HEK293 (cell line): ENCODE results near the gene FSTL5.

Experiments used
- CTCF ChIA-PET: fragments of 350-600 bp; formaldehyde crosslinking; extraction: SDS; loops from one replicate; lab custom pipeline; 2021; ENCODE audit warnings: antibody characterized with exemption; lab: Yijun Ruan, JAX
- POLR2A ChIA-PET: fragments of 300-600 bp; formaldehyde crosslinking; extraction: SDS; loops from one replicate; lab custom pipeline; 2020; ENCODE audit warnings: antibody characterized with exemption, inconsistent platforms; lab: Yijun Ruan, JAX
- H3K27ac ChIP-seq: fragments of 200-500 bp; sonication (Bioruptor generic); 2 replicates; pipeline ENCODE4 v1.5.1; 2014; ENCODE audit warnings: low read depth, low read length, control low read depth, inconsistent platforms; ENCODE audit errors: extremely low read depth
- H3K36me3 ChIP-seq, 2 experiments: fragments of 200-500 bp in 1 of 2; sonication (Bioruptor generic) in 1 of 2; 1 replicate in 1 of 2; 2 replicates in 1 of 2; pipeline ENCODE4 v1.5.1; 2014 to 2017; ENCODE audit warnings: inconsistent platforms in 2 of 2, low read length in 2 of 2; ENCODE audit not compliant: control insufficient read depth in 2 of 2, insufficient read depth in 1 of 2
- H3K4me1 ChIP-seq: fragments of 200-500 bp; sonication (Bioruptor generic); 2 replicates; pipeline ENCODE4 v1.5.1; 2014; ENCODE audit warnings: mild to moderate bottlenecking, low read length, inconsistent platforms; ENCODE audit not compliant: control insufficient read depth, insufficient read depth
- H3K4me3 ChIP-seq: 2 replicates; pipeline ENCODE4 v1.5.1; 2011; ENCODE audit warnings: low read depth, mild to moderate bottlenecking, control low read depth, low read length, moderate library complexity
- H3K9me3 ChIP-seq: fragments of 200-500 bp; sonication (Bioruptor generic); 2 replicates; pipeline ENCODE4 v1.5.1; 2014; ENCODE audit warnings: low read depth, low read length, inconsistent platforms; ENCODE audit not compliant: control insufficient read depth, insufficient read depth
- HIC1 ChIP-seq: fragments of 450-650 bp; formaldehyde crosslinking; IDR thresholded peaks from 2 replicates; pipeline ENCODE4 v1.5.1; 2016; ENCODE audit warnings: missing biosample characterization, missing genetic modification characterization
- KLF17 ChIP-seq: fragments of 450-650 bp; formaldehyde crosslinking; IDR thresholded peaks from 2 replicates; pipeline ENCODE4 v1.5.1; 2016; ENCODE audit warnings: missing biosample characterization, missing genetic modification characterization
- PRDM6 ChIP-seq: fragments of 450-650 bp; formaldehyde crosslinking; IDR thresholded peaks from 2 replicates; pipeline ENCODE4 v1.5.1; 2017; ENCODE audit warnings: missing biosample characterization, missing genetic modification characterization
- SALL2 ChIP-seq: fragments of 450-650 bp; formaldehyde crosslinking; IDR thresholded peaks from 2 replicates; pipeline ENCODE4 v1.5.0; 2017; ENCODE audit warnings: missing biosample characterization, mild to moderate bottlenecking, missing genetic modification characterization, borderline replicate concordance
- SCRT2 ChIP-seq: fragments of 450-650 bp; formaldehyde crosslinking; IDR thresholded peaks from 2 replicates; pipeline ENCODE4 v1.5.1; 2016; ENCODE audit warnings: missing biosample characterization, missing genetic modification characterization
- ZNF146 ChIP-seq: fragments of 450-650 bp; formaldehyde crosslinking; IDR thresholded peaks from 2 replicates; pipeline ENCODE4 v1.5.1; 2016; ENCODE audit warnings: missing biosample characterization, missing genetic modification characterization
- ZNF148 ChIP-seq: fragments of 450-650 bp; formaldehyde crosslinking; IDR thresholded peaks from 2 replicates; pipeline ENCODE4 v1.5.0; 2017; ENCODE audit warnings: missing biosample characterization, missing genetic modification characterization, borderline replicate concordance
- ZNF24 ChIP-seq: fragments of 450-650 bp; formaldehyde crosslinking; IDR thresholded peaks from 2 replicates; pipeline ENCODE4 v1.5.1; 2016; ENCODE audit warnings: missing biosample characterization, missing genetic modification characterization
- ZNF501 ChIP-seq: fragments of 450-650 bp; formaldehyde crosslinking; IDR thresholded peaks from 2 replicates; pipeline ENCODE4 v1.5.1; 2016; ENCODE audit warnings: missing biosample characterization, missing genetic modification characterization
- ZNF513 ChIP-seq: fragments of 450-650 bp; IDR thresholded peaks from 2 replicates; pipeline ENCODE4 v1.5.1; 2018; ENCODE audit warnings: missing biosample characterization, missing genetic modification characterization
- ZNF626 ChIP-seq: fragments of 450-650 bp; sonication (Bioruptor Pico); formaldehyde crosslinking; IDR thresholded peaks from 2 replicates; pipeline ENCODE4 v1.5.1; 2018; ENCODE audit warnings: missing biosample characterization, missing genetic modification characterization, inconsistent platforms
- ZNF654 ChIP-seq: fragments of 450-650 bp; formaldehyde crosslinking; IDR thresholded peaks from 2 replicates; pipeline ENCODE4 v1.5.1; 2016; ENCODE audit warnings: low read depth, missing biosample characterization, missing genetic modification characterization
- ZNF670 ChIP-seq: fragments of 450-650 bp; formaldehyde crosslinking; IDR thresholded peaks from 2 replicates; pipeline ENCODE4 v1.5.1; 2016; ENCODE audit warnings: missing biosample characterization, missing genetic modification characterization, low read depth
- ZNF701 ChIP-seq: fragments of 450-650 bp; formaldehyde crosslinking; IDR thresholded peaks from 2 replicates; pipeline ENCODE4 v1.5.1; 2016; ENCODE audit warnings: missing biosample characterization, missing genetic modification characterization

FSTL5 gene

GRCh38 chr4:162016219-162016618 is 147.6 kb downstream of the FSTL5 start (continued):
- TF ChIP-seq ZNF670 (tag by site-specific recombination) (no peak), ZNF701 (tag by site-specific recombination) (no peak)

- no peaks in the 10 kb centered on the region for H3K9me3 ChIP-seq
- no peaks in the 10 kb centered on the region for H3K4me1 ChIP-seq
- ChIA-PET POLR2A (no interaction called here), CTCF (interaction anchor here (0.6 kb wide), 1 partner anchor 360 kb away, joined by 3 read pairs; no protein-coding TSS in a partner anchor)
- H3K27ac ChIP-seq, result no peak overlapping the region
- no peaks in the 10 kb centered on the region for H3K36me3 ChIP-seq
- no peak for TF ChIP-seq ZNF148 (tag by site-specific recombination)
- no peak for TF ChIP-seq HIC1 (tag by site-specific recombination)
- H3K4me3 ChIP-seq, result no peak overlapping the region
Observed at GRCh38 chr4:162015090-162015489, 148.7 kb downstream of the FSTL5 start.

- Histone ChIP-seq H3K36me3 (no peaks in the 10 kb centered on the region), H3K9me3 (no peaks in the 10 kb centered on the region)
- TF ChIP-seq ZNF654, result no peak
- no peak for TF ChIP-seq ZNF24
- no peak for TF ChIP-seq ZNF513 (tag by site-specific recombination)
- TF ChIP-seq SCRT2 (tag by site-specific recombination), result no peak
- TF ChIP-seq SALL2 (tag by site-specific recombination), result no peak
- TF ChIP-seq ZNF626 (tag by site-specific recombination), result no peak
- no peak for TF ChIP-seq ZNF146
- TF ChIP-seq ZNF501, result no peak
- no peak for TF ChIP-seq KLF17 (tag by site-specific recombination)
- no peak for TF ChIP-seq PRDM6
- TF ChIP-seq, all 188 proteins: peak for 0
- no peak overlapping the region for H3K27ac ChIP-seq
- H3K4me3 ChIP-seq, result no peak overlapping the region
- POLR2A ChIA-PET, result no interaction called here
- CTCF ChIA-PET, result no interaction called here
- H3K4me1 ChIP-seq, result no peaks in the 10 kb centered on the region
Observed at GRCh38 chr4:162011089-162011488, 152.7 kb downstream of the FSTL5 start.
